C4-2B (cell line): ENCODE results near the gene DMC1.

ENCODE experiments used
- H3K27ac ChIP-seq: fragments of 450-650 bp; 2 replicates; pipeline ENCODE4 v1.5.1; 2017
- CTCF ChIP-seq: fragments of 450-650 bp; conservative IDR thresholded peaks from 2 replicates; pipeline ENCODE4 v1.5.1; 2017; ENCODE audit warnings: mild to moderate bottlenecking
- ZFX ChIP-seq: fragments of 450-650 bp; IDR thresholded peaks from 2 replicates; pipeline ENCODE4 v1.6.1; 2017

DMC1 gene

GRCh38 chr22:38523479-38523878 is 46.5 kb downstream of the DMC1 start:
- TF ChIP-seq ZFX: no peak
- TF ChIP-seq CTCF: no peak
- no peak overlapping the region for H3K27ac ChIP-seq

GRCh38 chr22:38523029-38523428 is 47.0 kb downstream of the DMC1 start:
- TF ChIP-seq ZFX (no peak), CTCF (no peak)

GRCh38 chr22:38519453-38520250 is 50.3 kb downstream of the DMC1 start:
- no peak overlapping the region for H3K27ac ChIP-seq
- no peak for TF ChIP-seq CTCF
- no peak for TF ChIP-seq ZFX

More at GRCh38 chr22:38523029-38523428, 47.0 kb downstream of the DMC1 start:
- H3K27ac ChIP-seq: no peak overlapping the region

- no peak for TF ChIP-seq CTCF
- TF ChIP-seq ZFX: no peak
- no peak overlapping the region for H3K27ac ChIP-seq
Observed at GRCh38 chr22:38518620-38519019, 51.4 kb downstream of the DMC1 start.

GRCh38 chr22:38513063-38513462 is 56.9 kb downstream of the DMC1 start:
- H3K27ac ChIP-seq: no peak overlapping the region
- no peak for TF ChIP-seq CTCF
- TF ChIP-seq ZFX: no peak

GRCh38 chr22:38510416-38510970 is 59.5 kb downstream of the DMC1 start:
- no peak for TF ChIP-seq ZFX
- TF ChIP-seq CTCF: no peak
- no peak overlapping the region for H3K27ac ChIP-seq

GRCh38 chr22:38506118-38506962 is 63.6 kb downstream of the DMC1 start, which contains the start of gene DDX17:
Gene DDX17, minus strand, starts transcription at chr22:38506311.
- no peak for TF ChIP-seq CTCF
- no peak for TF ChIP-seq ZFX
- H3K27ac ChIP-seq: peak within 1 kb of the TSS; percentile 100
